Muscle layer of duodenum (tissue), 2 donors: ENCODE results near the gene IKZF3.
"Not testable (repeated sequence)": the region's sequence is repeated elsewhere in the genome, so short reads cannot be mapped to it uniquely, and the experiment has no call there.

ENCODE experiments used
- H3K27ac ChIP-seq: one replicate; pipeline ENCODE4 v1.7.0; 2013; ENCODE audit warnings: mild to moderate bottlenecking, low read length
- H3K27me3 ChIP-seq: one replicate; pipeline ENCODE4 v1.7.0; 2013; ENCODE audit warnings: low read depth, mild to moderate bottlenecking, control low read depth, low read length
- H3K36me3 ChIP-seq, 2 donors: one replicate each; pipeline ENCODE4 v1.7.0; 2013; ENCODE audit warnings: low read length in 2 of 2, control low read depth in 1 of 2, mild to moderate bottlenecking in 1 of 2; ENCODE audit not compliant: insufficient read depth in 2 of 2, control insufficient read depth in 1 of 2
- H3K4me1 ChIP-seq, 2 donors: one replicate each; pipeline ENCODE4 v1.7.0; 2013; ENCODE audit warnings: low read length in 2 of 2, mild to moderate bottlenecking in 2 of 2, control low read depth in 1 of 2, moderate library complexity in 1 of 2; ENCODE audit not compliant: insufficient read depth in 2 of 2, control insufficient read depth in 1 of 2
- H3K4me3 ChIP-seq, 2 donors: one replicate each; pipeline ENCODE4 v1.7.0; 2013; ENCODE audit warnings: low read length in 2 of 2, low read depth in 1 of 2, mild to moderate bottlenecking in 1 of 2
- H3K9me3 ChIP-seq, 2 donors: one replicate each; pipeline ENCODE4 v1.7.0; 2013; ENCODE audit warnings: low read length in 2 of 2, control low read depth in 1 of 2, mild to moderate bottlenecking in 1 of 2; ENCODE audit not compliant: control insufficient read depth in 1 of 2
- donor health status: healthy.

The IKZF3 gene

GRCh38 chr17:39730095-39730921 lies 133.8 kb downstream of the IKZF3 start, which contains the start of gene MIEN1:
Gene MIEN1, minus strand, starts transcription at chr17:39730532. Its CDS starts 37 bp downstream, at chr17:39730495.
- peak within 1 kb of the TSS; percentile 83 for H3K27ac ChIP-seq
- peak within 1 kb of the TSS; percentile 73 to 91 for H3K4me3 ChIP-seq
- H3K36me3 ChIP-seq: peaks cover 17 to 22% of the 10 kb centered on the region in 2 donors

DNA sequence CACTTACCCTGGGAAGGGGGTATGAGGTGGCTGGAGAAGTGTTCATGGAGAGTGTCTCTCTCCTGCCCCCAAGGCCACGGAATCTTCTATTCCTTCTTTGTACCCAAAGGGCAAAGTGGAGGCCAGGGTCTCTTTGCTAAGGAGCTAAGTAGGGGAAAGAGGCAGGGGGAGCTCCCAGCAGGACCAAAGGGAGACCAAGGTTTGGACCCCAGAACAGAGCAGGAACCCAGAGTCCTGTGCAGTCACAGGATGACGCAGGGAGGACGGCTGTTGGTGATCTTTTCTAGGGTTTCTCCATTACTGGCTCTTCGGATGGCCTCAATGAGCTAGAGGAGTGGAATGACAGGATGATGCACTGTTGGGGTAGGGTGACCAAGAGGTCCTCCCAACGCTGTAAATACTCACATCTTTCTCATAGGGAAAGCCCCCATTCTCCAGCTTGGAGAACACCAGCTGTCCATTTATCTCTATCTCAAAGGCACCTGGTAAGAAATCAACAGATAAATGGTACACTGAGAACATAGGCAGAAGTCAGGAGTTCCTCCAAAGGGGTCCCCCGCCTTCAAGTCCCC lies 134.7 kb downstream of the IKZF3 start:
- Histone ChIP-seq H3K4me3 (peak overlapping the region; percentile 73 to 91), H3K27ac (peak overlapping the region; percentile 83), H3K9me3 (no peaks in the 10 kb centered on the region), H3K36me3 (peaks cover 22 to 24% of the 10 kb centered on the region in 2 donors), H3K4me1 (peaks cover 0 to 8% of the 10 kb centered on the region in 2 donors), H3K27me3 (no peaks in the 10 kb centered on the region)

More at GRCh38 chr17:39730095-39730921, 133.8 kb downstream of the IKZF3 start, which contains the start of gene MIEN1:
- no peaks in the 10 kb centered on the region for H3K9me3 ChIP-seq
- peaks cover 0 to 8% of the 10 kb centered on the region in 2 donors for H3K4me1 ChIP-seq
- no peaks in the 10 kb centered on the region for H3K27me3 ChIP-seq

GRCh38 chr17:39727556-39727955 lies 136.6 kb downstream of the IKZF3 start:
- no peak overlapping the region for H3K4me3 ChIP-seq
- H3K9me3 ChIP-seq: no peaks in the 10 kb centered on the region
- H3K27ac ChIP-seq: no peak overlapping the region
- H3K4me1 ChIP-seq: peaks cover 0 to 8% of the 10 kb centered on the region in 2 donors
- peaks cover 22 to 31% of the 10 kb centered on the region in 2 donors for H3K36me3 ChIP-seq
- no peaks in the 10 kb centered on the region for H3K27me3 ChIP-seq

- Histone ChIP-seq H3K4me3 (no peak overlapping the region), H3K4me1 (peaks cover 0 to 8% of the 10 kb centered on the region in 2 donors), H3K36me3 (peaks cover 22 to 31% of the 10 kb centered on the region in 2 donors), H3K27ac (no peak overlapping the region), H3K9me3 (no peaks in the 10 kb centered on the region), H3K27me3 (no peaks in the 10 kb centered on the region)
Measured at GRCh38 chr17:39726617-39727016, 137.5 kb downstream of the IKZF3 start.

- not testable (repeated sequence) for H3K27me3 ChIP-seq, H3K4me3 ChIP-seq, H3K9me3 ChIP-seq, H3K4me1 ChIP-seq, H3K27ac ChIP-seq
- peaks cover 22 to 31% of the 10 kb centered on the region in 2 donors for H3K36me3 ChIP-seq
Measured at GRCh38 chr17:39725923-39726322, 138.2 kb downstream of the IKZF3 start.

DNA sequence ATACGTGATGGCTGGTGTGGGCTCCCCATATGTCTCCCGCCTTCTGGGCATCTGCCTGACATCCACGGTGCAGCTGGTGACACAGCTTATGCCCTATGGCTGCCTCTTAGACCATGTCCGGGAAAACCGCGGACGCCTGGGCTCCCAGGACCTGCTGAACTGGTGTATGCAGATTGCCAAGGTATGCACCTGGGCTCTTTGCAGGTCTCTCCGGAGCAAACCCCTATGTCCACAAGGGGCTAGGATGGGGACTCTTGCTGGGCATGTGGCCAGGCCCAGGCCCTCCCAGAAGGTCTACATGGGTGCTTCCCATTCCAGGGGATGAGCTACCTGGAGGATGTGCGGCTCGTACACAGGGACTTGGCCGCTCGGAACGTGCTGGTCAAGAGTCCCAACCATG lies 139.4 kb downstream of the IKZF3 start:
- peaks cover 29 to 40% of the 10 kb centered on the region in 2 donors for H3K36me3 ChIP-seq
- H3K9me3 ChIP-seq: no peaks in the 10 kb centered on the region
- peaks cover 0 to 6% of the 10 kb centered on the region in 2 donors for H3K4me1 ChIP-seq
- no peaks in the 10 kb centered on the region for H3K27me3 ChIP-seq
- no peak overlapping the region for H3K27ac ChIP-seq
- H3K4me3 ChIP-seq: no peak overlapping the region

GRCh38 chr17:39722965-39723848 lies 140.9 kb downstream of the IKZF3 start:
- Histone ChIP-seq H3K4me3 (no peak overlapping the region), H3K4me1 (no peaks in the 10 kb centered on the region), H3K9me3 (no peaks in the 10 kb centered on the region), H3K36me3 (peaks cover 26 to 51% of the 10 kb centered on the region in 2 donors), H3K27ac (no peak overlapping the region), H3K27me3 (no peaks in the 10 kb centered on the region)

DNA sequence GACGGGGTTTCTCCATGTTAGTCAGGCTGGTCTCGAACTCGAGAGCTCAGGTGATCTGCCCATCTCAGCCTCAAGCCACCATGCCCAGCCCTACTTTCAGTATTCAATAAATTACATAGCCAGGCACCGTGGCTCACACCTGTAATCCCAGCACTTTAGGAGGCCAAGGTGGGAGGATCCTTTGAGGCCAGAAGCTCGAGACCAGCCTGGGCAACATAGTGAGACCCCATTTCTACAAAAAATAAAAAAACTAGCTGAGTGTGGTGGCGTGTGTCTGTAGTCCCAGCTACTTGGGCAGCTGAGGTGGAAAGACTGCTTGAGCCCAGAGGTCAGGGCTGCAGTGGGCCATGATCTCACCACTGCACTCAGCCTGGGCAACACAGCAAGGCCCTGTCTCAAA lies 142.0 kb downstream of the IKZF3 start:
- no peaks in the 10 kb centered on the region for H3K9me3 ChIP-seq
- no peak overlapping the region for H3K4me3 ChIP-seq
- H3K4me1 ChIP-seq: no peaks in the 10 kb centered on the region
- H3K27ac ChIP-seq: no peak overlapping the region
- no peaks in the 10 kb centered on the region for H3K27me3 ChIP-seq
- peaks cover 28 to 43% of the 10 kb centered on the region in 2 donors for H3K36me3 ChIP-seq

- Histone ChIP-seq H3K36me3 (peaks cover 22 to 53% of the 10 kb centered on the region in 2 donors), H3K4me3 (no peak overlapping the region), H3K4me1 (no peaks in the 10 kb centered on the region), H3K9me3 (no peaks in the 10 kb centered on the region), H3K27ac (no peak overlapping the region), H3K27me3 (no peaks in the 10 kb centered on the region)
Measured at GRCh38 chr17:39719563-39720355, 144.4 kb downstream of the IKZF3 start.

- Histone ChIP-seq H3K4me3 (no peak overlapping the region), H3K4me1 (no peaks in the 10 kb centered on the region), H3K36me3 (peaks cover 29 to 52% of the 10 kb centered on the region in 2 donors), H3K27me3 (no peaks in the 10 kb centered on the region), H3K27ac (no peak overlapping the region), H3K9me3 (no peaks in the 10 kb centered on the region)
Measured at GRCh38 chr17:39717660-39718059, 146.5 kb downstream of the IKZF3 start.
